BJ (cell line): ENCODE results near the gene CDK15. TPM values are rescaled to one million over a fixed set of nuclear protein-coding genes. Genes with fewer than 3 reads are reported as not detected.

Experiments used
- CTCF ChIA-PET: fragments of 350-600 bp; formaldehyde crosslinking; extraction: SDS; loops from one replicate; lab custom pipeline; 2021; ENCODE audit warnings: antibody characterized with exemption, inconsistent platforms; lab: Yijun Ruan, JAX
- POLR2A ChIA-PET: fragments of 300-600 bp; sonication (Branson Sonifier 250); formaldehyde crosslinking; extraction: SDS; loops from one replicate; lab custom pipeline; 2021; ENCODE audit warnings: antibody characterized with exemption; lab: Charles Lee
- DNase-seq: peaks from one replicate; pipeline ENCODE4 v3.0.0-alpha.2; 2011; ENCODE audit warnings: low read depth
- H3K27me3 ChIP-seq: 2 replicates; pipeline ENCODE4 v1.6.0; 2011; ENCODE audit warnings: low read length; ENCODE audit not compliant: control insufficient read depth, insufficient read depth
- H3K36me3 ChIP-seq: 2 replicates; pipeline ENCODE4 v1.5.1; 2011; ENCODE audit warnings: low read length; ENCODE audit not compliant: control insufficient read depth, insufficient read depth
- H3K4me3 ChIP-seq: 2 replicates; pipeline ENCODE4 v1.5.1; 2011; ENCODE audit warnings: low read depth, mild to moderate bottlenecking, control low read depth, low read length
- CTCF ChIP-seq: IDR thresholded peaks from 2 replicates; pipeline ENCODE4 v1.5.1; 2011; ENCODE audit warnings: low read depth, mild to moderate bottlenecking, control low read depth, inconsistent platforms, low read length, moderate library complexity; ENCODE audit not compliant: insufficient read depth
- polyA plus RNA-seq: library from polyadenylated mRNA; depleted of rRNA; stranded (reverse); fragments of >200 nt; gene quantifications from 2 replicates; pipeline ENCODE4 v1.2.3, GENCODE V29; 2011

Gene CDK15
- polyA plus RNA-seq, 1 experiment, result 8.2 TPM

GRCh38 chr2:201789395-201789794 lies 16.9 kb upstream of the CDK15 start:
- CTCF ChIA-PET, result interaction anchor here (1.5 to 1.6 kb wide), 2 partner anchors 246 to 389 kb away, joined by 3 read pairs; no protein-coding TSS in a partner anchor

GRCh38 chr2:201790291-201790690 lies 16.0 kb upstream of the CDK15 start:
- no peaks in the 10 kb centered on the region for H3K36me3 ChIP-seq
- H3K4me3 ChIP-seq, result no peak overlapping the region
- TF ChIP-seq CTCF, result no peak
- POLR2A ChIA-PET, result no interaction called here
- no peaks in the 10 kb centered on the region for H3K27me3 ChIP-seq
- DNase-seq, result no peak
- CTCF ChIA-PET, result interaction anchor here (0.6 kb wide), 1 partner anchor 99 kb away, joined by 4 read pairs; no protein-coding TSS in a partner anchor

More at GRCh38 chr2:201789395-201789794, 16.9 kb upstream of the CDK15 start:
- no peak for TF ChIP-seq CTCF
- H3K4me3 ChIP-seq, result no peak overlapping the region
- H3K36me3 ChIP-seq, result no peaks in the 10 kb centered on the region
- H3K27me3 ChIP-seq, result no peaks in the 10 kb centered on the region
- DNase-seq, result no peak
- POLR2A ChIA-PET, result no interaction called here

- Histone ChIP-seq H3K27me3 (no peaks in the 10 kb centered on the region), H3K4me3 (no peak overlapping the region), H3K36me3 (no peaks in the 10 kb centered on the region)
- no peak for DNase-seq
- CTCF ChIA-PET, result interaction anchor here (0.6 kb wide), 1 partner anchor 98 kb away, joined by 4 read pairs; no protein-coding TSS in a partner anchor
- TF ChIP-seq CTCF, result no peak
- POLR2A ChIA-PET, result no interaction called here
Measured at GRCh38 chr2:201790989-201791388, 15.3 kb upstream of the CDK15 start.

GRCh38 chr2:201793631-201794030 lies 12.7 kb upstream of the CDK15 start:
- ChIA-PET POLR2A (no interaction called here), CTCF (interaction anchor here (0.6 to 1.4 kb wide), 8 partner anchors 11 to 628 kb away, joined by 3 to 7 read pairs (median 3); no protein-coding TSS in a partner anchor)
- TF ChIP-seq CTCF, result no peak
- DNase-seq, result no peak
- Histone ChIP-seq H3K4me3 (no peak overlapping the region), H3K36me3 (no peaks in the 10 kb centered on the region), H3K27me3 (no peaks in the 10 kb centered on the region)

- Histone ChIP-seq H3K4me3 (no peak overlapping the region), H3K27me3 (no peaks in the 10 kb centered on the region), H3K36me3 (no peaks in the 10 kb centered on the region)
- no peak for DNase-seq
- TF ChIP-seq CTCF, result no peak
- POLR2A ChIA-PET, result no interaction called here
- CTCF ChIA-PET, result interaction anchor here (0.6 to 1.4 kb wide), 8 partner anchors 11 to 627 kb away, joined by 3 to 7 read pairs (median 3); no protein-coding TSS in a partner anchor
Measured at GRCh38 chr2:201794294-201794693, 12.0 kb upstream of the CDK15 start.
